Panc1 (cell line): Measurements from ENCODE around the gene DCHS1. TPM values are rescaled to one million over a fixed set of nuclear protein-coding genes. Genes with fewer than 3 reads are reported as not detected.
A peak's percentile ranks its signal among the peaks of the same experiment; 100 is the strongest.

Experiments
- ATAC-seq: fragments of 200-7000 bp; cut with Tn5 transposase; 2 replicates; pipeline ENCODE4 v1.9.1; 2020; ENCODE audit warnings: mild to moderate bottlenecking, moderate library complexity
- BruUV-seq: library from RNA; stranded (reverse); fragments of 400-500 nt; replicated peaks from 2 replicates; lab custom pipeline; 2021; lab: Mats Ljungman, UMichigan
- CTCF ChIA-PET: fragments of 300-600 bp; sonication (Branson Sonifier 250); formaldehyde crosslinking; loops from one replicate; lab custom pipeline; 2022; ENCODE audit warnings: antibody characterized with exemption; lab: Charles Lee
- POLR2A ChIA-PET: fragments of 300-600 bp; sonication (Branson Sonifier 250); formaldehyde crosslinking; loops from one replicate; lab custom pipeline; 2022; ENCODE audit warnings: antibody characterized with exemption; lab: Charles Lee
- DNase-seq: peaks from one replicate; pipeline ENCODE4 v3.0.0-alpha.2; 2010; ENCODE audit warnings: low read depth, low spot score
- H3K27ac ChIP-seq: 2 replicates; pipeline ENCODE4 v1.5.1; 2011; ENCODE audit warnings: mild to moderate bottlenecking, low read length, inconsistent platforms
- H3K27me3 ChIP-seq: fragments of 200-500 bp; sonication (Bioruptor generic); 2 replicates; pipeline ENCODE4 v1.6.0; 2014; ENCODE audit warnings: low read length, inconsistent platforms; ENCODE audit not compliant: control insufficient read depth, insufficient read depth
- H3K36me3 ChIP-seq: fragments of 200-500 bp; sonication (Bioruptor generic); 2 replicates; pipeline ENCODE4 v1.5.1; 2014; ENCODE audit warnings: inconsistent platforms, mild to moderate bottlenecking, low read length, moderate library complexity; ENCODE audit not compliant: control insufficient read depth, insufficient read depth
- H3K4me1 ChIP-seq: 2 replicates; pipeline ENCODE4 v1.5.1; 2011; ENCODE audit warnings: inconsistent platforms, mild to moderate bottlenecking, low read length, moderate library complexity; ENCODE audit not compliant: control insufficient read depth, insufficient read depth
- H3K4me3 ChIP-seq, 2 experiments: 2 replicates each; pipeline ENCODE4 v1.5.1; 2011 to 2012; ENCODE audit warnings: low read depth in 2 of 2, low read length in 2 of 2, mild to moderate bottlenecking in 2 of 2, inconsistent platforms in 1 of 2, moderate library complexity in 1 of 2
- H3K9me3 ChIP-seq: fragments of 200-500 bp; sonication (Bioruptor generic); 2 replicates; pipeline ENCODE4 v1.5.1; 2014; ENCODE audit warnings: low read depth, mild to moderate bottlenecking, inconsistent platforms, low read length, moderate library complexity; ENCODE audit not compliant: control insufficient read depth, insufficient read depth
- POLR2AphosphoS5 ChIP-seq: IDR thresholded peaks from 2 replicates; pipeline ENCODE4 v1.6.1; 2012; ENCODE audit warnings: mild to moderate bottlenecking, low read depth, low read length, moderate library complexity
- REST ChIP-seq, 2 experiments: IDR thresholded peaks; 2 replicates each; pipeline ENCODE4 v1.6.1; 2011 to 2012; ENCODE audit warnings: low read depth in 2 of 2, control low read depth in 1 of 2, low read length in 1 of 2, mild to moderate bottlenecking in 1 of 2, moderate library complexity in 1 of 2; ENCODE audit not compliant: insufficient read depth in 1 of 2
- SIN3A ChIP-seq: IDR thresholded peaks from 2 replicates; pipeline ENCODE4 v1.6.1; 2012; ENCODE audit warnings: low read depth, mild to moderate bottlenecking, low read length, moderate library complexity, borderline replicate concordance; ENCODE audit not compliant: insufficient read depth
- TCF7L2 ChIP-seq: IDR thresholded peaks from 2 replicates; pipeline ENCODE4 v1.6.1; 2011; ENCODE audit warnings: mild to moderate bottlenecking, low read depth, low read length, inconsistent platforms
- in situ Hi-C: cut with HindIII; loops from 2 replicates; pipeline ENCODE4 v1.10.0; 2016; ENCODE audit warnings: low sequenced_read_pairs, low pct_unique_long_range_greater_than_20kb
- intact Hi-C: fragments of 100-400 bp; cut with micrococcal nuclease; formaldehyde crosslinking; loops from one replicate; pipeline ENCODE4 v1.10.0; 2022; ENCODE audit not compliant: unreplicated experiment
- total RNA-seq: library from RNA; stranded (reverse); gene quantifications from one replicate; pipeline ENCODE4 v1.2.1, GENCODE V29; 2021; ENCODE audit not compliant: unreplicated experiment
- TF ChIP-seq, protein P1 (sequence below): fragments of 450-650 bp; IDR thresholded peaks from 2 replicates; pipeline ENCODE4 v1.5.1; 2017; ENCODE audit warnings: mild to moderate bottlenecking

DCHS1 gene
- total RNA-seq, 1 experiment from 2014 or later, result 2.2 TPM

DNA sequence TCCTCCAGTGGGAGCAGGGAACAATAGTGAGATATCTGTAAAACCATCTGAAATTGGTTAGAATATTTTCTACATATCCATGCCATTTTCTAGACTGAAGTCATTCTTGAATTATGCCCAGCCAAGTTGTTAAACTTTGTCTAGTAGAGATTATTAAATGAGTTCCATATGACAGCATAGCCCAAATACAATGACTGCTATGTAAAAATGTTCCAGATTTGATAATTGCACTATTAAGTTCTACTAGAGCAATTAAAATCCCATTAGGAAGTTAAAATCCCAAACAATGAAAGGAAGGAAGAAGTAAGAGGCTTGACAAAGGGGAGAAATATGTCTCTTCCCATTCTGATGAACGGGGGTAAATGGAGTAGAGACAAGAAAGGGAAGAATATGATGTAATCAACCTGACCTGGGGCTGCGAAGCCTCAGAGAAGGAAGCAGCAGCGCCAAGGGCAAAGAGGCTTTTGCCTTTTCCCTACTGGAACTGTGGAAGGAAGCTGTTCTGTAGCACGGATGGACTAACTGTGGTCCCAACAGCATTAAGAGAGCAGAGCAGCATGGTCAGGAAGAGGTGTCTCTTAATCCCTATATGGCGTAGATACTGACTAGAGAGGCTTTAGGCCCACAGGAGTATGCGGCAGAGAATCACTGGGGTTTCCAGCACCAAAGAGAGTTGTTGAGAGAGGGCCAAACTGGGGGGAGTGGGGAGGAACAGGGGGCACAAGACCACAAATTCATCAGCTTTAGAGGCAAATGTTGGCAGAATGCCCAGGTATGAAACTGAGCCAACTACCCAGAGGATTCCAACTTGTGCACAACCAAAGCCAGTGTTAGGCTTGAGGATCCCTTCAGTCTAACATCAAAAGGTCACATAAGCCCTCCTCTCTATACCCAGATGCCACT lies 78.9 kb downstream of the DCHS1 start:
- no peak for TF ChIP-seq TCF7L2
- TF ChIP-seq POLR2AphosphoS5, result no peak
- TF ChIP-seq REST (IDR thresholded peaks at IDR 0.05; ENCODE audit: insufficient read depth in 1 of 2, low read depth in 2 of 2, low read length in 1 of 2), result no peak
- no peak for TF ChIP-seq SIN3A
- TF ChIP-seq, protein P1, sequence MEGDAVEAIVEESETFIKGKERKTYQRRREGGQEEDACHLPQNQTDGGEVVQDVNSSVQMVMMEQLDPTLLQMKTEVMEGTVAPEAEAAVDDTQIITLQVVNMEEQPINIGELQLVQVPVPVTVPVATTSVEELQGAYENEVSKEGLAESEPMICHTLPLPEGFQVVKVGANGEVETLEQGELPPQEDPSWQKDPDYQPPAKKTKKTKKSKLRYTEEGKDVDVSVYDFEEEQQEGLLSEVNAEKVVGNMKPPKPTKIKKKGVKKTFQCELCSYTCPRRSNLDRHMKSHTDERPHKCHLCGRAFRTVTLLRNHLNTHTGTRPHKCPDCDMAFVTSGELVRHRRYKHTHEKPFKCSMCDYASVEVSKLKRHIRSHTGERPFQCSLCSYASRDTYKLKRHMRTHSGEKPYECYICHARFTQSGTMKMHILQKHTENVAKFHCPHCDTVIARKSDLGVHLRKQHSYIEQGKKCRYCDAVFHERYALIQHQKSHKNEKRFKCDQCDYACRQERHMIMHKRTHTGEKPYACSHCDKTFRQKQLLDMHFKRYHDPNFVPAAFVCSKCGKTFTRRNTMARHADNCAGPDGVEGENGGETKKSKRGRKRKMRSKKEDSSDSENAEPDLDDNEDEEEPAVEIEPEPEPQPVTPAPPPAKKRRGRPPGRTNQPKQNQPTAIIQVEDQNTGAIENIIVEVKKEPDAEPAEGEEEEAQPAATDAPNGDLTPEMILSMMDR, result no peak
- in situ Hi-C loops, result no loop called here
- BruUV-seq, result no TSS peak
- H3K27me3 ChIP-seq, result no peaks in the 10 kb centered on the region
- CTCF ChIA-PET, result interaction anchor here (0.6 kb wide), 1 partner anchor 104 kb away, joined by 3 read pairs; no protein-coding TSS in a partner anchor
- H3K4me3 ChIP-seq, result no peak overlapping the region
- ATAC-seq (0 out of 2 replicates have a peak, but pooled peaks have one; percentile 44), DNase-seq (no peak)
- POLR2A ChIA-PET, result no interaction called here
- H3K27ac ChIP-seq, result no peak overlapping the region
- H3K36me3 ChIP-seq, result no peaks in the 10 kb centered on the region
- H3K9me3 ChIP-seq, result no peaks in the 10 kb centered on the region
- intact Hi-C loops, result no loop called here
- no peaks in the 10 kb centered on the region for H3K4me1 ChIP-seq

DNA sequence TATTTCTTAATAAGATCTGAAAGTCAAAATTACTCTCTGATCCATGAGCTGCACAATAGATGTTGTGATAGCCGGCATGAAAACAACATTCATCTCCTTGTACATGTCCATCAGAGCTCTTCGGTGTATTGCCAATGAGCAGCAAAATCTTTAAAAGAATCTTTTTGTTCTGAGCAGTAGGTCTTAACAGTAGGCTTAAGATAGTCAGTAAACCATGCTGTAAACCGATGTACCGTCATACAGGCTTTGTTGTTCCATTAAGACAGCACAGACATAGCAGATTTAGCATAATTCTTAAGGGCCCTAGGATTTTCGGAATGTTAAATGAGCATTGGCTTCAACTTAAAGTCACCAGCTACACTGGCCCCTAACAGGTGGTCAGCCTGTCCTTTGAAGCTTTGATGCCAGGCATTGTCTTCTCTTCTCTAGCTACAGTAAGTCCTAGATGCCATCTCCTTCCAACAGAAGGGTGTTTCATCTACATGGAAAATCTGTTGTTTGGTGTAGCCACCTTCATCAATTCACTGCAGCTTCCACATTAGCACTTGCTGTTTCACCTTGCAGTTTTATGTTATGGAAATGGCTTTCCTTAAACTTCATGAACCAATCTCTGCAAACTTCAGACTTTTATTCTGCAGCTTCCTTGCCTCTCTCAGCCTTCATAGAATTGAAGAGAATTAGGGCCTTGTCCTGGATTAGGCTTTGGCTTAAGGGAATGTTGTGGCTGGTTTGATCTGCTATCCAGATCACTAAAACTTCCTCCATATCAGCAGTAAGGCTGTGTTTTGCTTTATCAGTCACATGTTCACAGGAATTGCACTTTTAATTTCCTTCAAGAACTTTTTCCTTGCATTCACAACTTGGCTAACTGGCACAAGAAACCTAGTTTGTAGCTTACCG lies 80.5 kb downstream of the DCHS1 start:
- ChIA-PET CTCF (no interaction called here), POLR2A (no interaction called here)
- DNase-seq (no peak), ATAC-seq (no peak)
- no peak for TF ChIP-seq POLR2AphosphoS5
- TF ChIP-seq REST (IDR thresholded peaks at IDR 0.05; ENCODE audit: insufficient read depth in 1 of 2, low read depth in 2 of 2, low read length in 1 of 2), result no peak
- no peaks in the 10 kb centered on the region for H3K4me1 ChIP-seq
- no peak overlapping the region for H3K4me3 ChIP-seq
- no TSS peak for BruUV-seq
- intact Hi-C loops (no loop called here), in situ Hi-C loops (no loop called here)
- H3K27ac ChIP-seq, result no peak overlapping the region
- no peaks in the 10 kb centered on the region for H3K27me3 ChIP-seq
- H3K36me3 ChIP-seq, result no peaks in the 10 kb centered on the region
- no peaks in the 10 kb centered on the region for H3K9me3 ChIP-seq
